Skeletal muscle satellite cell (primary cell): ENCODE data around the gene PUSL1.

ENCODE experiments used
- H3K27me3 ChIP-seq: 2 replicates; pipeline ENCODE4 v1.7.0; 2013; ENCODE audit warnings: low read length; ENCODE audit not compliant: control insufficient read depth, insufficient read depth
- H3K36me3 ChIP-seq: 2 replicates; pipeline ENCODE4 v1.7.0; 2013; ENCODE audit warnings: mild to moderate bottlenecking, control low read depth, low read length; ENCODE audit not compliant: insufficient read depth
- H3K4me1 ChIP-seq: 2 replicates; pipeline ENCODE4 v1.7.0; 2013; ENCODE audit warnings: low read length; ENCODE audit not compliant: control insufficient read depth, insufficient read depth
- H3K4me2 ChIP-seq: 2 replicates; pipeline ENCODE4 v1.7.0; 2013; ENCODE audit warnings: mild to moderate bottlenecking, low read length
- H3K4me3 ChIP-seq: 2 replicates; pipeline ENCODE4 v1.7.0; 2013; ENCODE audit warnings: low read length
- H3K9ac ChIP-seq: 2 replicates; pipeline ENCODE4 v1.7.0; 2013; ENCODE audit warnings: mild to moderate bottlenecking, low read depth, low read length, moderate library complexity
- H3K9me3 ChIP-seq: replicated peaks from 2 replicates; pipeline ENCODE4 v1.7.0; 2013; ENCODE audit warnings: mild to moderate bottlenecking, control low read depth, low read length

Gene PUSL1

GRCh38 chr1:1291548-1292441 is 16.6 kb upstream of the PUSL1 start:
- Histone ChIP-seq H3K36me3 (peaks cover 25% of the 10 kb centered on the region), H3K4me3 (no peak overlapping the region)

DNA sequence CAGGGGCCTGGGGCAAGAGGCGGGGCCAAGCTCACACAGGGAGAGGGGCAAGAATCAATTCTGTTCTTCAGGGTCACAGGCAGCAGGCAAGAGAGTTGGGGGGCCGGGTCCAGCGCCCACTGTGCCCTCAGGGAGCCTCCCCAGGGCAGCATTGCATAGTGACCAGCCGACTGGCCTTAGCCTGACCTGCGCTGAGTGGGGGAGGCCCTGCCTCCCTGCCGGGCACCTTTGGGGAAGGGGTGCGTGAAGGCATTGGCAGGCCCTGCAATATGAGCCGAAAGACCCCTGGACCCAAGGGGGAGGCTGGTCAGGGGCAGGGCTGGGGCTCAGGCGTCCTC is 16.0 kb upstream of the PUSL1 start:
- Histone ChIP-seq H3K4me2 (no peak overlapping the region), H3K36me3 (peaks cover 26% of the 10 kb centered on the region), H3K9ac (no peak overlapping the region), H3K27me3 (peaks cover 1% of the 10 kb centered on the region), H3K9me3 (no peaks in the 10 kb centered on the region), H3K4me3 (no peak overlapping the region), H3K4me1 (peaks cover 15% of the 10 kb centered on the region)

More at GRCh38 chr1:1291548-1292441, 16.6 kb upstream of the PUSL1 start:
- Histone ChIP-seq H3K27me3 (peaks cover 4% of the 10 kb centered on the region), H3K9ac (no peak overlapping the region), H3K4me1 (peaks cover 15% of the 10 kb centered on the region), H3K9me3 (no peaks in the 10 kb centered on the region), H3K4me2 (no peak overlapping the region)

- Histone ChIP-seq H3K9ac (no peak overlapping the region), H3K4me2 (no peak overlapping the region), H3K9me3 (no peaks in the 10 kb centered on the region), H3K27me3 (no peaks in the 10 kb centered on the region), H3K4me3 (no peak overlapping the region), H3K4me1 (peaks cover 15% of the 10 kb centered on the region), H3K36me3 (peaks cover 26% of the 10 kb centered on the region)
Observed at GRCh38 chr1:1292851-1293250, 15.5 kb upstream of the PUSL1 start.

DNA sequence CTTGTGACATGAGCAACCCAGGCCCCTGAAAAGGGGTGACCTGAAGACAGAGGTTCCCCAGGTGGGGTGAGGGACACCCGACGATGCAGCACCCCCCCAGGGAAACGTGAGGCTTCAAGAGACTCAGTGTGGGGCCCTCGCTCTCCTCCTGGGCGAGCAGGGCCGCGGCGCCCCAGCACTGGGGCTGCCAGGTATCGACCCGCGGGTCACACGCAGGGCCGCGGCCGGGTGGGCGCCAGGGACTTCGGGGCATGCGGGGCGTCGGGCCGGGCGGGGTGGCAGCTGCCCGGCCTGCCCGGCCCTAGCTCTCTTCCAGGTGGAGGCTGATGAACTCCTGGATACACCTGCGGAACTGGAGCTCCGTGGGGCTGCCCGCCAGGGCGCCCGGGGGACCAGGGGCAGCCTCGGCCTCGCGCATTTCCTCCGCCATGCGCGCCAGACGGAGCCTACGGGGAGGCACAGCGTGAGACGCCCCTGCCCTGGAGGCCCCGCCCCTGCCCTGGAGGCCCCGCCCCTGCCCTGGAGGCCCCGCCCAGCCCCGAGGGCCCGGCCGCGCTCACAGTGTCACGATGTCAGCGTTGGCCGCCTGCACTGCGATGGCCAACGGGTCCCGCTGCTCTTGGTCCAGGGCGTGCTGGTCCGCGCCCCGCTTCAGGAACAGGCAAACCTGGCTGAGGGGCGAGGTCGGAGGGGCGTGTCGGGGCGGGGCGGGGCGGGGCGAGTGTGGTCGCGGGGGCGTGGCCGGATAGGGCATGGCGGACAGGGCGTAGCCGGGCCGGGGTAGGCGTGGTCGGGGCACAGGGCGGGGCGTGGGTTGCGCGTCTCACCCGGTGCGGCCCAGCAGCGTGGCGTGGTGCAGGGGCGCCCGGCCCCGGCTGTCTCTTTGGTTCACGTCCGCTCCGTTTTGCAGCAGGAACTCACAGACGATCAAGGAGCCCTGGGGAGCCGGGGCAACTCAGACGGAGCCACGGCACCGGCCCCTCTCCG is 14.8 kb upstream of the PUSL1 start:
- Histone ChIP-seq H3K9ac (no peak overlapping the region), H3K27me3 (no peaks in the 10 kb centered on the region), H3K4me1 (peaks cover 15% of the 10 kb centered on the region), H3K36me3 (peaks cover 26% of the 10 kb centered on the region), H3K9me3 (no peaks in the 10 kb centered on the region), H3K4me3 (no peak overlapping the region), H3K4me2 (no peak overlapping the region)

- H3K9ac ChIP-seq: no peak overlapping the region
- H3K4me2 ChIP-seq: no peak overlapping the region
- H3K4me3 ChIP-seq: no peak overlapping the region
- peaks cover 28% of the 10 kb centered on the region for H3K36me3 ChIP-seq
- no peaks in the 10 kb centered on the region for H3K9me3 ChIP-seq
- no peaks in the 10 kb centered on the region for H3K27me3 ChIP-seq
- H3K4me1 ChIP-seq: peaks cover 15% of the 10 kb centered on the region
Observed at GRCh38 chr1:1294250-1294890, 14.0 kb upstream of the PUSL1 start.

DNA sequence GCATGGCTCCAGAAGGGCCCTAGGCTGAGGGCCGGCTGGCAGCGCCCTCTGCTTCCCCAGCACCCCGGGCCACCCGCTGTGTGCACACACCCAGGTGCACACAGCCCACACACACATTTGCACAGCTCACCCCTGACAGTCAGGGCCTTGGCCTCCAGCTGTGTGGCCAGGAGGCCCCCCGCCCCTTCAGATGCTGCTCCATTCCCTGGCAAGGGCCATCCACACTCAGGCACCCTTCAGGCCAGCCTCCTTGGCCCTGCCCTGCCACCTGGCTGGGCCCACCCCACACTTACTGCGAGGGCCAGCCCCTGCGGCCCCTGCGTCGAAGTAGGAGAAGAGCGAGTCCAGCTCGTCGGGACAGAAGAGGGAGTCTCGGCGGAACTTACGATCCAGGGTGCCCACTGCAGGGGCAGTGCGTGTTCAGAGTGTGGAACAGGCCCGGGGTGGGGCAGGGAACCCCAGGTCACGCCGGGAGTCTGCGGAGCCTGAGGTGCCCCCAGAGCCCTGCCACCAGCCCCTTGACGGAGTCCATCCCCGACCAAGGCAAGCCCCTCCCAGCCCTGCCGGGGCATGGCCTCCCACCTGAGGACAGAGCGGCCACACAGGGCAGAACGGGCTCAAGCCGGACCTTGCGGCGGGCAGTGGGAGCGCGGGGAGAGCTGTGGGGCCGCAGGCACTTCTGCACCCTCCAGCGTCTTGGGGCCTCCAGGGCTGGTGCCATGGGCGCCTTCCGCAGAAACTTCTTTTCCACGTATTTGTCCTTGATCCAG is 13.1 kb upstream of the PUSL1 start:
- H3K36me3 ChIP-seq: peaks cover 37% of the 10 kb centered on the region
- H3K9me3 ChIP-seq: no peaks in the 10 kb centered on the region
- H3K4me2 ChIP-seq: no peak overlapping the region
- H3K9ac ChIP-seq: no peak overlapping the region
- peaks cover 13% of the 10 kb centered on the region for H3K4me1 ChIP-seq
- no peaks in the 10 kb centered on the region for H3K27me3 ChIP-seq
- no peak overlapping the region for H3K4me3 ChIP-seq

- no peak overlapping the region for H3K4me2 ChIP-seq
- H3K9me3 ChIP-seq: no peaks in the 10 kb centered on the region
- H3K9ac ChIP-seq: no peak overlapping the region
- H3K4me1 ChIP-seq: peaks cover 4% of the 10 kb centered on the region
- H3K27me3 ChIP-seq: no peaks in the 10 kb centered on the region
- peaks cover 39% of the 10 kb centered on the region for H3K36me3 ChIP-seq
- no peak overlapping the region for H3K4me3 ChIP-seq
Observed at GRCh38 chr1:1296070-1297061, 12.0 kb upstream of the PUSL1 start.

GRCh38 chr1:1297802-1298424 is 10.5 kb upstream of the PUSL1 start:
- Histone ChIP-seq H3K4me2 (no peak overlapping the region), H3K36me3 (peaks cover 35% of the 10 kb centered on the region), H3K9me3 (no peaks in the 10 kb centered on the region), H3K27me3 (no peaks in the 10 kb centered on the region), H3K4me3 (no peak overlapping the region), H3K4me1 (no peaks in the 10 kb centered on the region), H3K9ac (no peak overlapping the region)

DNA sequence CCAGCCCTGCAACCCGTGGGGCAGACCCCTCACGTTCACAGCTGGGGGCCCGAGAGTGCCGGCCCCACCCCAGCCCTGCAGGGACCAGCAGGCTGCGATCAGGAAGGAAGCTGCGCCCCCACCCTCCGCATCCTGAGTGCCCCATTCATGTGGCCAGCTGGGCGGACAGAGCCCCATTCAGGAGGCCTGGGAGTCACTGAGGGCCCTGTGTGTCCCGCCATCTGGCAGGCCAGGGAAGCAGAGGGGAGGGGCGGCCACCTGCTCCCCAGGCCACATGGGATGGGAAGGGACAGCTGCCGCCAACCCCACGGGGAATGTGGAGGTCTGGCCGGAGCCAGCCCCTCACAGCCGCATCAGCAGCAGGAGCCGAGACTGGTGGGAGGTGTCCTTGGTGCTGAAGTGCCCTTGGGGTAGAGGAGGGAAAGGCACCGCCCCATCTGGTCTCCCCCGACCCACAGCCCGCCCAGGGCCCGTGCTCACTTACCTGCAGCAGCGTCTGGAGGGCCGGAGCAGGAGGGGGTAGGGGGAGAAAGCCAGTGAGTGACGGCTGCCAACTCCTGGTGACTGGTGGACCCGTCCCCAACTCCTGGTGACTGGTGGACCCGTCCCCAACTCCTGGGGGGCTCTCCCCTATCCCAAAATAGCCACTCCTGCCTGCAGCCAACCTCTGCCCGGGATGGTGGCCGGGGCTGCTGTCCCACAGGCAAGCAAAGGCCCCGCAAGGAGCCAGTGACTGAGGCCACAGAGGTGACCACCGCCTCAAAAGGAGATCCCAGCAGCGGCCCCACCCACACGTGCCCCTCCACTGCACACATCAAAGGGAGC is 9.3 kb upstream of the PUSL1 start:
- Histone ChIP-seq H3K4me3 (no peak overlapping the region), H3K4me1 (peaks cover 2% of the 10 kb centered on the region), H3K36me3 (peaks cover 31% of the 10 kb centered on the region)

More for the DNA sequence above, 9.3 kb upstream of the PUSL1 start:
- H3K9me3 ChIP-seq: no peaks in the 10 kb centered on the region
- H3K4me2 ChIP-seq: no peak overlapping the region
- no peaks in the 10 kb centered on the region for H3K27me3 ChIP-seq
- H3K9ac ChIP-seq: no peak overlapping the region
